Glomerular endothelial cell (primary cell): ENCODE measurements around the gene LGALS3. TPM values are rescaled to one million over a fixed set of nuclear protein-coding genes. Genes with fewer than 3 reads are reported as not detected.

Experiments used
- DNase-seq: peaks from one replicate; pipeline ENCODE4 v3.0.0-alpha.2; 2011; ENCODE audit warnings: low read depth, low spot score; ENCODE audit errors: extremely low read depth
- total RNA-seq: library from RNA; depleted of rRNA; stranded (reverse); fragments of >200 nt; gene quantifications from 2 replicates; pipeline ENCODE4 v1.2.3, GENCODE V29; 2015

Gene LGALS3
- total RNA-seq, 1 donor from 2014 or later, result 61.0 TPM

- DNase-seq, result no peak
Observed at GRCh38 chr14:55111122-55111708, 17.8 kb upstream of the LGALS3 start.

DNA sequence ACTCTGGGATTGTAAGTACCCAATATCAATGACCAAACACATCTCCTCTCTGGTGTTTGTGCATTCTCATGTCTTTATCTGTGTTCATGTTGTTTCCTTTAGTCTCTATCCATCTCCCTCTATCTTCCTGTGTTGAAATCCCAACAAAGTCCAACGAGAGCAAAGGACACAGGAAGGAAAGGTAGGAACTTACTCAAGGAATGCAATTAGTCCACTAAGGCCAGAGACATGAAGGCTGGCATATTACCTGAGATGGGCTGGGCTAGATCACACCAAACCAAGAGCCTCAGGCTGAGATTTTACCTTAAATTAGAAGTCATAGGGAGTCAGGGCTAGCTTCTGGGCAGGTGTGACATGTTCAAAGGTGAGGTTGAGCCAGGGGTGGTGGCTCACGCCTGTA is 14.3 kb upstream of the LGALS3 start:
- DNase-seq, result no peak

GRCh38 chr14:55115460-55115859 is 13.6 kb upstream of the LGALS3 start:
- no peak for DNase-seq

DNA sequence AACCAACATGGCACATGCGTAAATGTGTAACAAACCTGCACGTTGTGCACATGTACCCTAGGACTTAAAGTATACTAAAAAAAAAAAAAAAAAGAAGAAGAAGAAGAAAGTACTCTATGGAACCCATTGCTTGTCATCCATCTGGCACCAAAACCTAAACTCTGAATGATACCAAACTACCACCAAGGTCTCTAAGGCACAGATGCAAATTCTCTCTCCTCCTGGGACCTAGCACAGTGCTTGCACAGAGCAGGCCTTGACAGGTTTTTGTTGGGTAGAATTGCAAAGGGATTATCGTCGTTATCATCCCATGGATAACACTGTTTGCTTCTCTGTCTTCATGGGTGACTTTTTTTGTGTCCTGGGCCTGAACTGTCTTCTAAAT is 13.2 kb upstream of the LGALS3 start:
- no peak for DNase-seq

DNA sequence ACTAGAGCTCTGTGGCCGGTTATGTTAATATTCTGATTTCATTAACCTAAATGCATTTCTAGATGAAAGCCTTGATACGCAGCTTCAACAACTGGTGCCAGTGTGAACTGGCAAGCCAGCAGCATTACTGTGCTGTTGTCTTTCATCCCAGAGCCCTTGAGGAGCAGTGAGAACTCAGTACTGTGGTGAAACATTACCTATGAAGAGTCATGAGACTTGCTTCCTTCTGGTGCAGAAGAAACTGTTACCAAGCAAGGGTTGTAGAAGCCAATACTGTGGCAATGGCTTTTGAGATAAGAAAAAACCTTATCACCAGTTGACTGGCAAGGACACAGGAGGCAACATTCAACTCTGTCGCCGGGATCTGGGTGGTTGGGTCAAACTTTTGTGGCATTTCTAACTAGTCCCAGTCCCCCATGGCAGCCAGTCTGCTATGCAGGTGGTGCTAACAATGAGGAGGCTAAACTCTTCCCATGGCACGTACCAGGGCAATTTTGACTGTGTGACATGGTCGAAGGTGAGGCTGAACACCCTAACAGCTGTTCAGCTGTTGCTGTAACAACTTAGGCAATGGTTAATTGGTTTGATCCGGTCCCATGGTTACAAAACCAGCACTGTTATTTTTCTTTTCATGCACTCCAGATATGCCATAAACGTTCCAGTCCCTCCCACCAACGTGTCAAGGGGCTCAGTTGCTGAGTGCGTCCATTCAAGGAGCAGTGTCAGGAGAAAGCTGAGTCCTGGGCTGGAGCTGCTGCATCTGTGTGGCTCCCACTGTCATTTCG is 12.6 kb upstream of the LGALS3 start:
- no peak for DNase-seq

- no peak for DNase-seq
Observed at GRCh38 chr14:55117803-55118441, 11.1 kb upstream of the LGALS3 start.

GRCh38 chr14:55118761-55119160 is 10.3 kb upstream of the LGALS3 start:
- no peak for DNase-seq

DNA sequence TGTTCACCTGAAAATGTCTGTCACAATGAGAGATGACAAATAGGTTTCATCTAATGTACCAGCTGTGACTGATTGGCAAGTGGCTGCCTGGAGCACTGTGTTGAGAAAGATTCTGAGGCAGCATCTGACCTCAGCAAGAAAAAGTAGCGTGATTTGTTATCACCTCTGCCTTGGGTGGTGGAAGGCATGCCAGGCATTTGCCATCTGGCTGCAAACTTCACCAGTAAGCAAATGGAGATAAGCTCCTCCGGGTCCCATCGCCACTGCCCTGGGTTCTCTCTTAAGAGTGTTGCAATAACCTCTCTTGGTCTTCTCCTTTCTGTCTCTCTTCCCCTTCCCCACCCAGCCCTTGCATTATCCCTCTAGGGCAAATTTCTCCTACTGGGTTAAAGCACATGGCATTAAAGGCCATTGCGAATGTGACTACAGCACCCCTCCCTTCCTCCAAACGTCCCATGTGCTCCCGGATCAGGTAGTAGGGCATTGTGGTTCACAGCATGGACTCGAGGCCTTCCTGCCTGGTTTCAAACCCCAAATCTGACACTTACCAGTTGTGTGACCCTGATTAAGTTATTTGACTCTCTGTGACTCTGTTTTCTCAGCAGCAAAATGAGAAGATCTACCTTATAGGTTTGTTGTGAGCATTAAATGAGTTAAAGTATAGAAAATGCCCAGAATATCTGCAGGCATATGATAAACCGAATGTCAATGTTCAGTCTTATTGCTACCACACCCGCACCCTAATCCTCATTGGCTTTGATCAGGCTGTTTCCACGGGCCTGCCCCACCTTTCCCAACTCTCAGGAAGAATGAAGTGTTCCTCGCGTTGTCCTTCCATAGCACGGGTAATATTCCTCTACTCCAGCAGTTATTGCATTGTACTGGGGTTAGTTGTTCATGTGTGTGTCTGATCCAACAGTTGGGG is 8.2 kb upstream of the LGALS3 start:
- DNase-seq, result no peak

DNA sequence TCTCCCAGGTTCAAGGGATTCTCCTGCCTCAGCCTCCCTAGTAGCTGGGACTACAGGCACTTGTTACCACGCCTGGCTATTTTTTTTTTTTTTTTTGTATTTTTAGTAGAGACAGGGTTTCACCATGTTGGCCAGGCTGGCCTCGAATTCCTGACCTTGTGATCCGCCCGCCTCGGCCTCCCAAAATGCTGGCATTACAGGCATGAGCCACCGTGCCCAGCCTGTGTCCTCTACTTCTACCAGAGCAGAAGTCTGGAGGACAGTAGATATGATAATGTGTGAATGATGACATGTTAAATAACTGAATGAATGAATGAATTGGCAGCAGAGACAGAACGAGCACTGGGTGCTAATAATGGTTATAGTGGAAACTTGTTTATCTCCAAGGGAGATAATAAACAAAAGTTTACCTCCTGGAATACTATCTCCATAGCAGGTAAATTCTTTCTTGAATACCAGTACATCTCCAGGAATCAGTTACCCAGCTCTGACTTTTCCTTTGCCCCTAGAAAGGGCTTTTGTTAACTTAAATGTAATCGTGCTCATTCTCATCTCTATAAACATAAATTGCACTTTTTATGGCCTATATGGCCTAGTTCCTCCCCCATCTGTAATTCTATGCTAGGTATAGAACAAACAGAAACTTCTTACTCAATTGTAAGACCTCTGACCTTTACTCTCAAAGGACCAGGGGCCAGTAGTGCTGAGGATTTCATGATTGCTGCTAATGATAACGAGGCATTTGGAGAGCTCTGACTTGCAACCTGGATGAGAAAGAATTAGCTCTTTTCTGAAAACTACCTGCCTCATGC is 7.2 kb upstream of the LGALS3 start:
- DNase-seq, result no peak

DNA sequence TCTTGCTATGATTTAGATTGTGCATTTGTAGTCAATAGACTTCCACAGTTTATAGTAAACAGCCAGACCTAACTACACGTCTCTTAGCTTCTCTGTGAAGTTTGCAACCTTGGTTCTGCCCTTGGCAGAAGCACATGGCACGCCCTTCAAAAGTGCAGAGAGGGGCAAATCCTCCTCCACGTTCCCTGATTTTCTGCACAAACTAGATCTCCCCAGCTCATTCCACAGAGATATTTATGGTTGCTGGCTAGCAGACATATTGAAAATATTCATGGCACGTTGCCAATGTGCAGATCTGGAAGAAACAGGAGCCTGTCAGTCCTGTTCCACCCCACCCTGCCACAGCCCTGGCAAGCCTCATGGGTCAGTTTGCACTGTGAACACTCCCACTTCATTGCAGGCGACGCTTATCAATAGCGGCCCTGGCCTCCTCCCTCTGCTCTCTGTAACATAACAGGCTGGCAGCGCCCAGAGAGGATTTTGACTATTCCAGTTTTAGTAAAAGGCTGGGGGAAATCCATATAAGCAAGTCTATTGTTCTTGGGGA is 6.5 kb upstream of the LGALS3 start:
- DNase-seq, result no peak

DNA sequence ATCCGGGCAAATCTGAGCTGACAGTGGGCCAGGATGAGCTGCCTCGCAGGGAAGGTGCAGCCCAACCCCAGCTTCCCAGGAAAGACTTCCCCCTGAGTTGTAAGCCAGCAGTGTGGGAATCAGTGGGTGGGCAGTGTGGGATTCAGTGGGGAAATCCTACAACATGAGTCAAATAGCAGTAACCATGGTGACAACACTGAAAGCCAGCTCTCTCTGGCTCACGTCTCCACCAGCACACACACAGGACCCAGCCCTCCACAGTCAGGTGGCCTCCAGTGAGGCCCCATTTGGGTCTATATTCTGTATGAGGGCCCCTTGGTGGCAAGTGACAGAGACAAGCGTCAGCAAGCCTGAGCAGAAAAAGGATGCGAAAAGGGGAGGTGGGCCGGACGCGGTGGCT is 6.0 kb upstream of the LGALS3 start:
- no peak for DNase-seq

DNA sequence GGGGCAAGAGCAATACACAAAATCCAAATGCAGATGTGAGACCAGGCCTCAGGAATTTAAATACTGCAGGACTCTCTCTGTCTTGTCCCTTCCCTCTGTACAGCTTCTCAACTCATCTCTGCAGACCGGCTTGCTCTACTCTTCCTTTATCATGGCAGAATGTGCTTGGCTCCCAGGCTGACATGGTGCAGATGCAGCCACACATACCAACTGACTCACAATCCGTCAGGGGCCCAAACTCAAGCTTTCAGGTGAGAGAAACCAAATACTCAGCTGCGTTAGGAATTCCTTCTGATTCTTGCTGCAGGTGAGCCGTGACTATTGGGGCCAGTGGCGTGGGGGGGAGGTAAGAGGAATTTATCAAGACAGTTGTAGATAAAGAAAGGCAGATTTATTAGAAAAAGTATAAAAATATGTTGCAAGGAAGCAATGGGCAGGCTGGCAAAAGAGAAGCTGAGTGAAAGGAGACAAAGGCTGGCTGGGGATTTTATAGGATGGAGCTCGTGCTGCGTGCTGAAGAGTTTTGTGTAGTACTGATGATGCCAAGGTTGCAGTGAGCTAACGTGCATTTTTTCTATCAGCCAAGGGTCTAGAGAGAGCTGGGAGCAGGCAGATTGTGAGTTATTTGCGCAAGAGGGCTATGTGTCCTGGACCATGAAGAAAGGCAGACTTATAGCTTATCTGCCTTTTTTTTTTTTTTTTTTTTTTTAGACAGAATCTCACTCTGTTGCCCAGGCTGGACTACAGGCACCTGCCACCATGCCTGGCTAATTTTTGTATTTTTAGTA is 5.0 kb upstream of the LGALS3 start:
- no peak for DNase-seq

DNA sequence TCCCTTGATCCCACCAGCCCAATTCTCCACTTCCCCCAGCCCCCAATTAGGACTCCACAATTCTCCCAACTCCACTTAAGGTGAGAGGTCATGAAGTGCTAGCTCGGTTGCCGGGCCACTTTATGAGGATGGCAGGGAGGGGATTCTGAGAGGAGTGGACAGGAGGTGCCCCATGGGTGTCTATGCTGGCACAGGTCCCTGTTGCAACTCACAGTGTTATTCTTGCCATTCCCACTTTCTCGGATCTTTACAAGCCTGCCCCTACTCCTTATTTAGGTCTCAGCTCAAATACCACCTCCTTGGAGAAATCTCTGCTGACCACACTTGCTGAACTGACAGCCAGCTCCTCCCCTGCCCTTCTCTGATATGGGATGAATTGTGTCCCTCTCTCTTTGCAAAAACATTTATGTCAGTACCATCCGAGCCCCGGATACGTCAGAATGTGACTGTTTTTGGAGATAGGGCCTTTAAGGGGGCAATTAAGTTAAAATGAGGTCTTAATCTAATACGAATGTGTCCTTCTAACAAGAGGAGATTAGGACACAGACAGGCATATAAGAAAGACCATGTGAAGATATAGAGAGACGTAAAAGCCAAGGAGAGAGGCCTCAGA is 4.2 kb upstream of the LGALS3 start:
- no peak for DNase-seq

DNA sequence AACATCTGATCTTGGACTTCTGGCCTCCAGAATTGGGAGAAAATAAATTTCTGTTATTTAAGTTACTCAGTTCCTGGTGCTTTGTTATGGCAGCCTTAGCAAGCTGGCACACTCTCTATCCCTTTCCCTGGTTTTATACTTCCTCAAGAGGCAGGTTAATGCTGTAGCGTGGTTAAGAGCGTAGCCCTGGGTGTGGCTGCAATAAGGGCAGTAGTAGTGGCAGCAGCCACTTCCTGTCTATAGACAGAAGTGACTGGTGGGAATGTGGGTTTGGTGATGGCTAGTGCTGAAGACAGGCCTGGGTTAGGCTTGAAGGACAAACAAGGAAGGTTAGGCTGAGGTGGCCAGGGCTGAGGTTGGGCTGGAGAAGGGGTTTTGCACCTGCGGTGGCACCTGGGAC is 3.6 kb upstream of the LGALS3 start:
- no peak for DNase-seq

DNA sequence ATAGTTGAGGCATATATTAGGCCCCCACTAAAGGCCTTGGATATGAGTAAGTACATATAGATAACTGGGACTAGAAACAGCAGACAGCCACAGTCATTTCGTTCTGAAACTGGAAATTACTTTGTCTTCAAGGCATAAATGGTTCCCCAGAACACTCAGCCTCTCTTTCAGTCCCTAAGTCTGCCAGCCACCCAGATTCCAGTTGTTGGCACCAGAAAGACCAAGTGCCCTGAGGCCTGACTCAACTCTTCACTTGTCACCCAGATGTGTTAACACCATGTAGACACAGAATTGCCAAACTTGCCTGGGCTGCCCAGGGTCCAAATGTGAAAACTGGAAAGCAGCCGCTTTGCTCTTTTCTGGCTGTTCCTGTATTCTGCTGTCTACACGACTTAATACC is 3.0 kb upstream of the LGALS3 start:
- DNase-seq, result no peak

DNA sequence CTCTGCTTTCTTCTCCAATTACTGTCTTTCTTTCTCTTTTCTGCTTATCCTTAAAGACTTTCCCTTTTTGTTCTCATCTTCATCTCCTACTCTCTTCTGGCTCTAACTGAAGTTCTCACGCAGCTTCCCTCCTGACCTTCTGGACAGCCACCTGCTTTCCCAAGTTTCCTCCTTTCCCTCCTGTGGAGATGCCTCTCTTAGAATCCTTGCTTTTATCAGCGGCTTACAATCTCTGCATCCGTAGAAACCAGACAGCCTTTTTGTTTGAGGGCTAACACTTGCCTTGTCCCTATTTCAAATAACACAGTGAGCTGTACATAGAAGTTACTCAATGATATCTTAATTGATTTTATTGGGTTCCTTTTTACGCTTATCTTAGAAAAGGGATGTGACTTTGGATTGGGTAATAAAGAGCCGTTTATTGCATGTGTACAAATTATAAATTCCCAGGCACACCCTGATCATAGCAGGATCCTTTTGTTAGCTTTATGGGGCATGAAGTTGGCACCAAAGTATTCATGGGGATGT is 2.1 kb upstream of the LGALS3 start:
- no peak for DNase-seq

DNA sequence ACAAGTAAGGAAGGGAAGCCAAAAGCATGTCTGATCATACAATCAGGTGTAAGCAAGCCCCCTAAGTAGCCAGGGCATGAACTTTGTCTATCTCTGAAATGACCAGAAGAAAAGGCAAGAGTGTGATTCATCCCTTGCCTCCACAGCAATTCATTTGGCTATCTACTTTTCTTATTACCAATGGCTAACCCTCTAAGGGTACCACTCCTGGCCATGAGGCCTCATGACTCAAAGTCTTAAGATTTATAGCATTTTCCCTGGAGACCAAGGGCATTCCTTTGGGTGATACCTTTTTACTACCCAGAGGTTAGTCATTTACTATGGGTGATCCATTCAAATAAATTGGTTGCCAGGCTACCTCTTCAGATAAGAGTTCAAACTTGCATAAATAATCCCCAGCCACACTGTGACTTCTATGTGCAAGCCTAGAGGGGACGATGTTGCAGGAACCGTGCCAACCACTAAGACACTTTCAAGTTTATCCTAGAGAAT is 1.5 kb upstream of the LGALS3 start:
- DNase-seq, result no peak

GRCh38 chr14:55128386-55129085 is 516 bp upstream of the LGALS3 start:
- DNase-seq, result no peak
